ENCODE measurements around the gene PSAPL1.

DNA sequence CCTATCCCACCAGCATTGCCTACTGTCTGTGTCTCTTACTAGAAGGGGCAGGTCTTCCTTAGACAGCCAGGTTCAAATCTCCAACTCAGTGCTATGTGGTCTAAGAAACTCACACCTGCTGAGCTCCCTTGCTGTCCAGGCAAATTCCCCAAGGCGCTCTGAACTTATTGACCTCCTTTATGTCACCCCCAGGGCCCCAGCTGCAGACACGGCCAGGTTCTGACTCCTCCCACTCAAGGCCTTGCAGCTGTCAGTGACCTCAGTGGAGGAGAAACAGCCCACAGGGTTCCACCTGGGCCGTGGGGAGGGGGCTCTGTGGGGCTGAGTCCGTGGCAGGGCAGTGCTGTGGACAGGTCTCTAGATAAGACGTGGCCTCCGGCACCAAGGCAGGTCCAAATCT, 42.1 kb upstream of the PSAPL1 start:
- TF ChIP-seq, protein P1, sequence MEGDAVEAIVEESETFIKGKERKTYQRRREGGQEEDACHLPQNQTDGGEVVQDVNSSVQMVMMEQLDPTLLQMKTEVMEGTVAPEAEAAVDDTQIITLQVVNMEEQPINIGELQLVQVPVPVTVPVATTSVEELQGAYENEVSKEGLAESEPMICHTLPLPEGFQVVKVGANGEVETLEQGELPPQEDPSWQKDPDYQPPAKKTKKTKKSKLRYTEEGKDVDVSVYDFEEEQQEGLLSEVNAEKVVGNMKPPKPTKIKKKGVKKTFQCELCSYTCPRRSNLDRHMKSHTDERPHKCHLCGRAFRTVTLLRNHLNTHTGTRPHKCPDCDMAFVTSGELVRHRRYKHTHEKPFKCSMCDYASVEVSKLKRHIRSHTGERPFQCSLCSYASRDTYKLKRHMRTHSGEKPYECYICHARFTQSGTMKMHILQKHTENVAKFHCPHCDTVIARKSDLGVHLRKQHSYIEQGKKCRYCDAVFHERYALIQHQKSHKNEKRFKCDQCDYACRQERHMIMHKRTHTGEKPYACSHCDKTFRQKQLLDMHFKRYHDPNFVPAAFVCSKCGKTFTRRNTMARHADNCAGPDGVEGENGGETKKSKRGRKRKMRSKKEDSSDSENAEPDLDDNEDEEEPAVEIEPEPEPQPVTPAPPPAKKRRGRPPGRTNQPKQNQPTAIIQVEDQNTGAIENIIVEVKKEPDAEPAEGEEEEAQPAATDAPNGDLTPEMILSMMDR (IDR thresholded peaks at IDR 0.05; ENCODE audit: low read depth, low read length, poor library complexity, severe bottlenecking) = no peak
- TF ChIP-seq EZH2phosphoT487 (IDR thresholded peaks at IDR 0.05; ENCODE audit: borderline replicate concordance, low read length) = no peak
